Activated CD4-positive, alpha-beta T cell treated with anti-CD3 and anti-CD28 coated beads for 1 hour (primary cell): Measurements from ENCODE around the gene INCENP.
A peak's percentile ranks its signal among the peaks of the same experiment; 100 is the strongest.
"Not testable (repeated sequence)": the region's sequence is repeated elsewhere in the genome, so short reads cannot be mapped to it uniquely, and the experiment has no call there.

Experiments
- DNase-seq: peaks from one replicate; pipeline ENCODE4 v3.0.0-alpha.2; 2020

The INCENP gene

GRCh38 chr11:62123669-62124185, at the start of gene INCENP:
Gene INCENP (plus strand): TSS chr11:62124011. CDS start chr11:62128162, 4,151 bp downstream.
- peak; percentile 91 for DNase-seq

GRCh38 chr11:62075438-62075837, 48.4 kb upstream of the INCENP start:
- DNase-seq: no peak

GRCh38 chr11:62077132-62077531, 46.7 kb upstream of the INCENP start:
- no peak for DNase-seq

DNA sequence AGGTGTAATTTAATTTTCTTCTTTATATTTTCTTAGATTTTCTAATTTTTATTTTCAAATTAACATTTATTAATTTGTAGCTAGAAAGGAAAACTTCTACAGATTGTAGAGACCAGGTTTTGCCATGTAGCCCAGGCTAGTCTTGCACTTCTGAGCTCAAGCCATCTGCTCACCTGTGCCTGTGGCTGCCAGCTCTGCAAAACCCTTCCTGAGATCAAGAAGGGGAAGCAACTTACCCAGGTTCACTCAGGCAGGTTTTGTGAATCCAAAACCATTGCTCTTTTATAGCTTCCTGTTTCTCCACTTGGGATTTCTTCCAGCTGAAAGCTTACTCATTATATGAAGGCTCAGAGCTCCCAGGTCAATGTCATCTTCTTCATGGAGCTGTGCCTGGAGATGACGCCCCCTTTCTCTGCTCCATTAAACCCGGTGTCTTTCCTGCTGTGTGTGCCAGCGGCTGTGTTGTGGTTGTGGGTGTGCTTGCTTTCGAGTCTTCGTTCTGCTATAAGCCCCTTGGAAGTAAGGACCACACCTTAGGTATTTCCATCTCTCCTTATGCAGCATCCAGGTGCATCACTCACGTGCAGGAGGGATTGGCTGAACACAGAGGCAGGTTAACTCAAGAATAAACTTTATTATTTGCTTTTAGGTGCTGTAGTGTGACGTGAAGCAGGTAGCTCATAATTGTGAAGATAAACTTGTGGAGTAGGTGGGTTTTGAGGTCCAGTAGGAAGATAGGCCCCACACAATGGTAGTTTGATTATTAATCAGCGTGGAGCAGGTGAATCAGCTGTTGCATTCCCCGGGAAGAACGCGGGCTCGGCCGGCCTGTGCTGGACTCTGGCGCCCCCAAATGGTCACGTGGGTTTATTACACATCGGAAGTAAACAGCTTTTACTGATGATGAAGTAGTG, 42.2 kb upstream of the INCENP start:
- DNase-seq: peak; percentile 72

GRCh38 chr11:62082292-62082657, 41.5 kb upstream of the INCENP start:
- no peak for DNase-seq

DNA sequence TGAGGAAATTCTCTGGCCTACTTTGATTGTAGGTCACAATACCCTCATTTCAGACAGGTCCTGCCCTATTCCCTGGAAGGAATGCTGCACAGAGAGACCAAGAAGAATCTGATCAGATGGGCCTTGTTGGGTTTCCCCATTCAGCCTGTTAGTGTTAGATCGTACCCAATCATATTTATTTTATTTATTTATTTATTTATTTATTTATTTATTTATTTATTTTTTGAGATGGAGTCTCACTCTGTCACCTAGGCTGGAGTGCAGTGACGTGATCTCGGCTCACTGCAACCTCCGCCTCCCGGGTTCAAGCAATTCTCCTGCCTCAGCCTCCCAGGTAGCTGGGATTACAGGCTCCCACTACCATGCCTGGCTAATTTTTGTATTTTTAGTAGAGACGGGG, 39.0 kb upstream of the INCENP start:
- not testable (repeated sequence) for DNase-seq

DNA sequence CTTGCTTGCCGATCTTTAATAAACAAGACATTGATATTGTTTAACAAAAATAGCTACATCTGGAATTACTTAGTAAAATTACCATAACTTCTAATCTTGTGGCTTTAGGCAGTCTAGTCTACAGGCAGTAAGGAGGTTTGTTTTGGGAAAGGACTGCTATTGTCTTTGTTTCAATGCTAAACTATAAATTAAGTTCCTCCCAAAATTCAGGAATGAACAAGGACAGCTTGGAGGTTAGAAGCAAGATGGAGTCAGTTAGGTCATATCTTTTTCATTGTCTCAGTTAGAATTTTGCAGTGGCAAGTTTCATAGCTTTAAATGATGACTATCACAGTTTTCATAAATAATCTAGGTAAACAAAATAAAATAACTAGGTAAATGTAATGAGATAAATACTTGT, 36.1 kb upstream of the INCENP start:
- DNase-seq: no peak

DNA sequence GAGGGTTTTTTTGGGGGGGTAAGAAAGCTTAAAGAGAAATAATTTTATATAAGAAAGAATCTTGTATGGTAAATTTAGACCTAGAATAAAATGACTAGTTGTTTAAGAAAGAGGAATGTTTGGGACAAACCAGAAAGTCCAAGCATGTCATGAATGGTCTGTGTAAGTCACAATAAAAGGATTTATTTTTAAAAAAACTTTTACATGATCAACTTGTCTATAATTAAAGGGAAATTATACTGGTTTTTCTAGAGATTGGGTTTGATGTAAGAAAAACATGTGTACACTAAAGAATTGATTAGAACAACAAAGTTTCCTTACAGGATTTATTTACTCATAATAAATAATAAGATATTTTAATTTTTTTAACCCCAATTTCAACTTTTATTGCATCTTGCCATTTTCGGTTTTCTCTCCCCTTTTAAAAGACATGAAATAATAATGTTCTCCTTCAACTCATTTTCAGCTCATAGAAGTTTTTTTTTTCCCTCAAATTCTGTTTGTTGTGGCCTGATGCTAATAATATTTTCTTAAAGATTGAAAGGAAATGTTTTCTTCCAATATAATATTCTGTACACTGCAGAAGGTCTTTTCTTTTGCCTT, 35.4 kb upstream of the INCENP start:
- DNase-seq: no peak

DNA sequence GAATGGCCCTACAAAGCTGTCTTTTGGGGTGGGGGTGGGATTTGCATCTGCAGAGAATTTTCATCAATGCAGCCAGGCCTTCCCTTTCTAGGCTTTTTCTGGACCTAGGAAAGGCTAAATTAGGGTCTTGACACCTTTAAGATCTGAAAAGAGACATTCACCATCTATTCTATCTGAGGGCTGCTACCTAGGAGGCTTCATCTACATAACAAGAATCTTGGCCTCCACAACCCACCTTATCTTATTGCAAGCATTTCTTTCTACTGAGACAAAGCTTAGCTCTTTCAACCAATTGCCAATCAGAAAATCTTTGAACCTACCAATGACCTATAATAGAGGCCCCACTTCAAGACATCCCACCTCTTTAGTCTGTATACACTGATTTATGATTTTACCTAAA, 20.7 kb upstream of the INCENP start:
- DNase-seq: no peak

DNA sequence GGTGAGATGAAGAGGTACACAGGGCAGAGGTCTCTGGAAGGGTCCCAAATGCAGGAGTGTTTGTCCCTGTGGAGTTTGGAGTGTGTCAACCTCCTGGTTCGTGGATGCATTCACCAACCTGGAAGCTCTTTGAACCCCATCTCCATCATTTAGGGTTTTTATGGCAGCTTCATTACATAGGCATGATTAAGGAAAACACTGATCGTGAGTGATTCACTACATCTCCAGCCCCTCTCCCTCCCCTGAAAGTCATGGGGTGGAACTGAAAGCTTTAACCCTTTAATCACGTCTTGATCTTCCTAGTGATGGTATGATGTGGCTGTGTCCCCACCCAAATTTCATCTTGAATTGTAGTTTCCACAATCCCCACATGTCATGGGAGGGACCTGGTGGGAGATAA, 19.8 kb upstream of the INCENP start:
- DNase-seq: no peak

- no peak for DNase-seq
Measured at GRCh38 chr11:62104816-62105653, 18.8 kb upstream of the INCENP start.

- no peak for DNase-seq
Measured at GRCh38 chr11:62105667-62106191, 18.1 kb upstream of the INCENP start.

GRCh38 chr11:62108017-62108750, 15.6 kb upstream of the INCENP start:
- no peak for DNase-seq

GRCh38 chr11:62108971-62109404, 14.8 kb upstream of the INCENP start:
- DNase-seq: no peak

- DNase-seq: no peak
Measured at GRCh38 chr11:62115085-62115694, 8.6 kb upstream of the INCENP start.

DNA sequence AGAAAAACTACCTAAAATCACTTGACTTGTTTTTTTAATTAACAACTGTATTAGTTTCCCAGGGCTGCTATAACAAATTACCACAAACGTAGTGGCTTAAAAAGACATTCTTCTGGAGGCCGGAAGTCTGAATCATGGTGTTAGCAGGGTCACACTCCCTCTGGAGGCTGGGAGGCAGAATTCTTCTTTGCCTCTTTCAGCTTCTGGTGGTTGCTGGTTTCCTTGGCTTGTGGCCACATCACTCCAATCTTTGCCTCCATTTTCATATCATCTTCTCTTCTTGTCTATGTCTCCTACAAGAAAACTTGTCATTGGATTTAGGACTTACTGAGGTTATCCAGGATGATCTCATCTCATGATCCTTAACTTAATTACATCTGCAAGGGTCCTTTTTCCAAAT, 7.4 kb upstream of the INCENP start:
- DNase-seq: no peak

GRCh38 chr11:62119569-62119968, 4.2 kb upstream of the INCENP start:
- DNase-seq: no peak

- DNase-seq: no peak
Measured at GRCh38 chr11:62120001-62120400, 3.8 kb upstream of the INCENP start.

DNA sequence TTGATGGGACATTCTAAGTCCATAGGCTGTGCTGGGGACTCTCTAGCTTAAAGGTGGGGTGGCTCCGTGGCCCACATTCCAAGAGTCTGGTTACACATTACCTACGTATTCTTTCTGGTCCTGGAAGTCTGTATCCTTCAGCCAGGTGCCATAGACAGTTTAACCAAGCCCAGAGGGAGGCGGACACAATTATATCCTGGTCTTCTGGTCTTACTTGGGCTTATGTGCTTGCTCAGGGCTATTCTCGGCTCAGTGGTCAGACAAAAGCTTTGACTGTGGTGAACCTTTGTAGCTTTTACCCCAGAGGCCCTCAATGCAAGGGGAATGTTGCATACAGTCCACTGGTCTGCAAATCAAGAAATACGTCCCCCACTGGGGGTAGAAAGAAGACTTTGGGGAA, 3.4 kb upstream of the INCENP start:
- DNase-seq: no peak

- no peak for DNase-seq
Measured at GRCh38 chr11:62122076-62122475, 1.7 kb upstream of the INCENP start.

DNA sequence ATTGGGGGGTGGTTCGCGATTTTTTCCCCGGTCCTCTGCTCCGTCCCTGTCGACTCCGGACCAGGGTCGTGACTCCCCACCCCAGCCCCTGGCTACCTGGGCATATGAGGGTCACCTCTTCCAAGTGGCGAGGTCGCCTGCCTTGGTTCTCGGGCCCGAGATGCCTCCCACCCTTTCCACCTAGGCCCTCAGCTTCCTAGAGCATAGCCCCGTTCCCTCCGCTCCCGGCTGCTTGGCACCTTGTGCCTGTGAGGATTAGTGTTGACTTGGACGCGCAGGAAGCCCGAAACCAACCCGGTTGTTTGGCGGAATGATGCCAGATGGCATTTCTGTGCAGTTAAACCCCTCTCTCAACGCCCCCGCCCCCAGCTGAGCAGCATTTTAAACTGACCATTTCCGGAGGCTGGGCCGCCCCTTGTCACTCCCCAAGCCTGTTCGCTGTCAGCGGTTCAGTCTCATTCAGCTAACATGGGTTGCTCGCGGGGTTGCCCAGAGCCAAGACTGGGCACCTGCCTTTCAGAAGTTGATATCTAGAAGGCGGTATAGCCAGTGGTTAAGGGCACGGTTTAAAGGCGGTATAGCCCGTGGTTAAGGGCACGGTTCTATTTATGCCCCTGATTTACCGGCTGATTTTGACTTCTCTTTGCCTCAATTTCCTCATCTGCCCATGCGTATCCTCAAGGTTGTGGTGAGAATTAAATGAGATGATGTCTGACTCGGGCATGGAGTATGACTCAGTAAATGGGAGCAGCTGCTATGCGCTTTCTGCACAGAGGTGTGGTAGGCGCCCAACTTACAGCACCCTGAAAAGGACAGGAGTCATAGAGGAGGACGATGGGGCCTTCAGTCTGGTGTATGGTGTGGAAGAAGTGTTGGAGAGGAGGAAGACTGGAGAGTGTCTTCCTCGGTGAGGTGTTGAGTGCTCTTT, 639 bp downstream of the INCENP start:
- DNase-seq: no peak
